Sigmoid colon (tissue), 4 donors: ENCODE results near the gene ARAF.
A peak's percentile ranks its signal among the peaks of the same experiment; 100 is the strongest.

Experiments used
- EP300 ChIP-seq, 4 donors: sonication (generic); formaldehyde crosslinking; IDR thresholded peaks; one replicate each; pipeline ENCODE4 v1.6.1; 2017; ENCODE audit warnings: antibody characterized with exemption in 4 of 4
- POLR2A ChIP-seq, 2 donors: fragments of 450-650 bp; IDR thresholded peaks; one replicate each; pipeline ENCODE4 v1.6.1; 2016; ENCODE audit warnings: antibody characterized with exemption in 2 of 2, mild to moderate bottlenecking in 2 of 2, moderate library complexity in 2 of 2
- POLR2AphosphoS5 ChIP-seq, 4 donors: sonication (generic); formaldehyde crosslinking; IDR thresholded peaks; one replicate each; pipeline ENCODE4 v1.6.1; 2017; ENCODE audit warnings: antibody characterized with exemption in 4 of 4
- TF ChIP-seq, protein P1 (sequence below), 4 experiments: fragments of 450-650 bp in 3 of 4; fragments of 200-600 bp in 1 of 4; IDR thresholded peaks; one replicate each; pipeline ENCODE4 v1.5.1; 2016 to 2019; ENCODE audit warnings: antibody characterized with exemption in 4 of 4, mild to moderate bottlenecking in 3 of 4, moderate library complexity in 2 of 4

DNA sequence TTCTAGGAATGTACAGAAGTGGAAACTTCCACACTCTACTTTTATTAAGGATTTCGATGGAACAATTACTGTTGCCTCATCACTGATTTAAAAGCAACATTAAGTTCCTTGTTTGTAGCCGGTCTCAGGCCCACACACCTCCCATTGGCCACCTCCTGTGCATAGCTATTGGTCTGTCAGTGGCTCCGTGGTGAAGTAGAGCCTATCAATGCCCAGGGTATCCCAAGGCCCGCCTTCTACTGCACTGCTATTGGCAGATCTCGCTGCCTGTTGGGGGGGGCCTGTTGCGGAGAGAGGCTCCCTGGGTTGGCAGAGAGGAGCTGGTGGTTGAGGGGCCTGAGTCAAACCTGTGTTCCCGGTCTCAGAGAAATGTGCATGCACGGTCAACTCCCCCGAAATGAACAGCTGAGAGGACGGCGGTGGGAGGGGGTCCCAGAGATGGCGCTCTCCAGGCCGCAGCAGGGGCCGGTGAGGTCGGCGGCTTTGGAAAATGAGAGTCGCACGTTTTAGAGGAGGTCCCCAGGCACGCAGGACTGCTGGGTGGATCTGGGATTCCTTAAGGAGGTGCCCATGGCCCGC lies 4.9 kb upstream of the ARAF start:
- TF ChIP-seq, protein P1, sequence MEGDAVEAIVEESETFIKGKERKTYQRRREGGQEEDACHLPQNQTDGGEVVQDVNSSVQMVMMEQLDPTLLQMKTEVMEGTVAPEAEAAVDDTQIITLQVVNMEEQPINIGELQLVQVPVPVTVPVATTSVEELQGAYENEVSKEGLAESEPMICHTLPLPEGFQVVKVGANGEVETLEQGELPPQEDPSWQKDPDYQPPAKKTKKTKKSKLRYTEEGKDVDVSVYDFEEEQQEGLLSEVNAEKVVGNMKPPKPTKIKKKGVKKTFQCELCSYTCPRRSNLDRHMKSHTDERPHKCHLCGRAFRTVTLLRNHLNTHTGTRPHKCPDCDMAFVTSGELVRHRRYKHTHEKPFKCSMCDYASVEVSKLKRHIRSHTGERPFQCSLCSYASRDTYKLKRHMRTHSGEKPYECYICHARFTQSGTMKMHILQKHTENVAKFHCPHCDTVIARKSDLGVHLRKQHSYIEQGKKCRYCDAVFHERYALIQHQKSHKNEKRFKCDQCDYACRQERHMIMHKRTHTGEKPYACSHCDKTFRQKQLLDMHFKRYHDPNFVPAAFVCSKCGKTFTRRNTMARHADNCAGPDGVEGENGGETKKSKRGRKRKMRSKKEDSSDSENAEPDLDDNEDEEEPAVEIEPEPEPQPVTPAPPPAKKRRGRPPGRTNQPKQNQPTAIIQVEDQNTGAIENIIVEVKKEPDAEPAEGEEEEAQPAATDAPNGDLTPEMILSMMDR (IDR thresholded peaks at IDR 0.05): no peak
- TF ChIP-seq POLR2A (IDR thresholded peaks at IDR 0.05) (peak; percentile 53 to 89), EP300 (IDR thresholded peaks at IDR 0.05) (no peak), POLR2AphosphoS5 (IDR thresholded peaks at IDR 0.05) (peak; percentile 81 to 89 (median 86))
